ENCODE data around the gene UBAC2.

- no peak for TF ChIP-seq CTCF (IDR thresholded peaks at IDR 0.05; ENCODE audit: extremely low read depth in 1 of 2, insufficient read depth in 1 of 2, low read depth in 1 of 2, low read length in 2 of 2)
- no peak for TF ChIP-seq POLR2A (IDR thresholded peaks at IDR 0.05; ENCODE audit: low read depth, low read length)
- TF ChIP-seq, protein P1, sequence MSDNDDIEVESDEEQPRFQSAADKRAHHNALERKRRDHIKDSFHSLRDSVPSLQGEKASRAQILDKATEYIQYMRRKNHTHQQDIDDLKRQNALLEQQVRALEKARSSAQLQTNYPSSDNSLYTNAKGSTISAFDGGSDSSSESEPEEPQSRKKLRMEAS (IDR thresholded peaks at IDR 0.05; ENCODE audit: insufficient read depth, insufficient read length): no peak
- no peak for TF ChIP-seq EZH2 (IDR thresholded peaks at IDR 0.05; ENCODE audit: borderline replicate concordance, low read depth, low read length, severe bottlenecking)
- TF ChIP-seq POLR2AphosphoS5 (IDR thresholded peaks at IDR 0.05; ENCODE audit: insufficient read depth, low read depth, low read length): no peak
- no peak for TF ChIP-seq MYC (IDR thresholded peaks at IDR 0.05; ENCODE audit: low read depth, low read length)
- TF ChIP-seq JUN (IDR thresholded peaks at IDR 0.05; ENCODE audit: borderline replicate concordance, insufficient read depth, insufficient read length, low read depth): no peak
- no peak for TF ChIP-seq GATA2 (IDR thresholded peaks at IDR 0.05; ENCODE audit: insufficient read depth, insufficient read length, low read depth, low read length)
- no peak for TF ChIP-seq FOS (IDR thresholded peaks at IDR 0.05; ENCODE audit: borderline replicate concordance, insufficient read depth, low read length)
Observed at GRCh38 chr13:99327761-99328160, 127.1 kb downstream of the UBAC2 start.
